ENCODE results near the gene STK4.

GRCh38 chr20:45032781-45033180, 66.5 kb downstream of the STK4 start:
- TF ChIP-seq POLR2A (IDR thresholded peaks at IDR 0.05; ENCODE audit: low read depth, low read length) (no peak), TAF1 (IDR thresholded peaks at IDR 0.05; ENCODE audit: borderline replicate concordance, low read depth, low read length) (no peak), POLR2AphosphoS5 (IDR thresholded peaks at IDR 0.05; ENCODE audit: low read depth, low read length) (no peak)
